HG02610 (cell line): ENCODE data around the gene ADRM1.

Experiments
- ATAC-seq: cut with Tn5 transposase; IDR thresholded peaks from one replicate; pipeline ENCODE4 v1.9.1; 2021; ENCODE audit warnings: mild to moderate bottlenecking, moderate library complexity; ENCODE audit not compliant: unreplicated experiment

ADRM1 gene

GRCh38 chr20:62334881-62335280, 32.1 kb downstream of the ADRM1 start:
- no peak for ATAC-seq

DNA sequence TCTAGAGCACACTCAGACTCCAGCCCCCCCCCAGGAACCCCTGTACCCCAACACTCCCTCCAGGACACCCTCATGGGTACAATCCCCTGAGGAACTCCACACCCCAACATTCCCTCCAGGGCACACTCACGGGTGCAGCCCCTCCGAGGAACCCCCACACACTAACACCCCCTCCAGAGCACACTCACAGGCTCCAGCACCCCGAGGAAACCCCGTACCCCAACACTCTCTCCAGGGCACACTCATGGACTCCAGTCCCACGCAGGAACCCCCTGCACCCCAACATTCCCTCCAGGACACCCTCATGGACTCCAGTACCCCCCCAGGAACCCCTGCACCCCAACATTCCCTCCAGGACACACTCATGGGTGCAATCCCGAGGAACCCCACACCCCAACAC, 32.7 kb downstream of the ADRM1 start:
- ATAC-seq = no peak

GRCh38 chr20:62336329-62336728, 33.5 kb downstream of the ADRM1 start:
- no peak for ATAC-seq

DNA sequence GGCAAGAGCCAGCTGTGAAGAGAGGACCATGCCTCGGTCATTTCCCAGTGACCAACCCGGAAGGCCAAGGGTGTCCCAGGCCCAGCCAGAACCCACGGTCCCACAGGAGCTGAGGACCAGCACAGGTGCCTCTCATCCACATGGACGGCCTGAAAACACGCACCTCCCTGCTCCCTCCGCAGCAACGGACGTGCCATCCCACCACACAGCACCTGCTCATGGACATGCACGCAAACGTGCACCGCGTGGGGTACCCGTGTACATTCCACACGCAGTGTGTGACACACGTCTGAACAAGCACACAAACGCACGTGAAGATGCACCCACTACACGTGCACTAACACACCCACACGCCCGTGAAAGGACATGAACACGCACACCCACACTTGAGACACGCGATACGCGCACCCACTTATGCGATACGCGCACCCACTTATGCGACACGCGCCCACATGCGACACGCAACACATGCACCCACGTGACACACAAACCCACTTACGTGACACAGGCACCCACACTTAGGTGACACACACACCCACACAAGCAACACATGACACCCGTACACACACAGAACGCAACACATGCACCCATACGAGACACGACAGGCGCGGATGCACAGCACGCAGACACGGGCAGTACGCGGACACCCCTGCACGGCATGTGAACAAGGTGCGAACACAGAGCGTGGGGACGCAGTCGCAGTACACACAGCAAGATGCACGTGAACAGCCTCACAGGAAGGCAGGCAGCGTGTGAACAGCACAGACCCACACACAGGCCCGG, 34.2 kb downstream of the ADRM1 start:
- ATAC-seq = no peak

DNA sequence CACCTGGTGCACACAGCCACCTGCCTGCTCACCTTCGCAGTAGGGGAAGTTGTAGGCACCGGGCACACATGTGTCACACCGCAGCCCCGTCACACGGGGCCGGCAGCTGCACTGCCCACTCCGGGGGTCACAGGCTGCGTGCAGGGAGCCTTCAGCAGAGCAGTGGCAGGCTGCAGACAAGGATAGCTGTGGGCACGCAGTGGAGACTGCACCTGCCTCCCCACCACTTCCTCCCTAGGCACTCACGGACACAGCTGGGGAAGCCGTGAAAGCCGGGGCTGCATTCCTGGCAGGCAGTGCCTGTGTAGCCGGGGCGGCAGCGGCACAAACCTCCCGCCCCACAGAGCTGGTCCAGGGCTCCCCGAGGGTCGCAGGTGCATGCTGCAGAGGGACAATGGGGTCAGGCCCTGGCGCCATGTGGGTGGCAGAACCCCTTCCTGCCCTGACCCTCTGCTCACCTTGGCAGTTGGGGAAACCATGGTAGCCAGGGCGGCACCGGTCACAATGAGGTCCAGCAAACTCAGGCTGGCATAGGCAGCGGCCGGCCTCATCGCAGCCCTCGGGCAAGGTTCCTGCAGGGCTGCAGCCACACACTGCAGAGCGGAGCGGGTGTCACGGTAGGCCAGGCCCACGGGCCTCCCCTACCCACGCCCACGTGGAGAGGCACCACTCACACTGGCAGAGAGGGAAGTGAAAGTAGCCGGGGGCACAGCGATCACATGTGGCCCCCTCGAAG, 34.9 kb downstream of the ADRM1 start:
- no peak for ATAC-seq

DNA sequence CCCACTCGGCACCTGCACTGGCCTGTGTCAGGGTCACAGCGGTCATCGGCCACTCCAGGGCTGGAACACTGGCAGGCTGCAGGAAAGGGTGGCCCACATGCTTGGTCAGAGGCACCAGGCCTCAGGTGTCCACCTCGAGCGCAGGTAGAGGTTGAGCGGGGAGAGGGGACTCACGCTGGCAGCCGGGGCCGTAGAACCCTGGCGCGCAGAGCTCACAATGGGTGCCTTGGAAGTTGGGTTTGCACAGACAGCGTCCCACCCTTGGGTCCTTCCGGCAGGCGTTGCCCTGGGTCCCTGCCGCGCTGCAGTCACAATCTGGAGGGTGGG, 35.5 kb downstream of the ADRM1 start:
- ATAC-seq = no peak

DNA sequence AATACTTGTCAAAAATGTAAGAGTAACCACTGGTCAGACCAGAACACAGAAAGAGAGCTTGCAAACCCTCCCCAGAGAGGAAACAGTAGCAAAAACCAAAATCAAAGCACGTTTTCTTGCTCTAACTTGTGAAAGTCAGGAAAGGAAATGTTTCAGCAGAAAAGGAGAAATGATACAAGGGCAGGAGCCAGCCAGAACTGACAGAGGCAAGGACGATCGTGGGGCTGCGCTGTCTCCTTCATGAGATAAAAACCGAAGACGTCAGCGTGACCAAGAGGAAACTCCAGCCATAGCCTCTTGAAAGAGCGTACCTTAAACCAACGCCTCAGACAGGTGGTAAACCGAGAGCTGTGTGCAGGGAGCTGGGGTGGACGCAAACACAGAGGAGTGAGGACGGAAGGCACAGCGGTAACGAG, 36.9 kb downstream of the ADRM1 start:
- ATAC-seq = peak; percentile 61

DNA sequence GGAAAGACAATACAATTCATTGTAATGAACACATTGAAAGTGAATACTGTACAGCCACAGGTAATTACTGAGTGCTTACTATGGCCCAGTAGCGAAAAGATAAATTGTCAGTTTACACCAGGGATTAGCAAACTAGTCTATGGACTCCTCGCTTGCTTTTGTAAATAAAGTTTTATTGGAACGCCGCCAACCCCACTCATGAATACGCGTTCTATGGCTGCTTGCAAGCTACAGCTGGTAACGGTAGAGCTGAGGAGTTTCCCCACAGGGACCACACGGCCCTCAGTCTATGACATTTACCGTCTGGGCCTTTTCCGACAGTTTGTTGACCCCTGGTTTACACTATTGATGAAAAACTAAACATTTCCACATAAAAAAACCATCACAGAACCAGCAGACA, 40.1 kb downstream of the ADRM1 start:
- ATAC-seq = no peak

DNA sequence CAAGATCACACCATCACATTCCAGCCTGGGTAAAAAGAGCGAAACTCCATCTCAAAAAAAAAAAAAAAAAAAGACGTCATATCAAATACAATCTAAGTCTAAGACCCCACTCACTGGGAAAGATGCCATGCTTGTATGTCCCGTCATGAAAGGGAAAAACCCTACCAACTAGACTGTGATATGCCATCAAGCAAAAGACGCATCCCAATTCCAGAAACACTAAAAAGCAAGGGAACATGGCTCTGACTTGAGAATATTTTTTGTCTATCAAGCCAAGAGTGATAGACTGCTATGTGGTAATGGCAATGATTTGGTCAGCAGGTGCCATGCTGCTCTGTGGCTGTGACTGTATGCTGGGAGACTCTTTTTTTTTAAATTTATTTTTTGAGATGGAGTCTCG, 41.3 kb downstream of the ADRM1 start:
- ATAC-seq = no peak

DNA sequence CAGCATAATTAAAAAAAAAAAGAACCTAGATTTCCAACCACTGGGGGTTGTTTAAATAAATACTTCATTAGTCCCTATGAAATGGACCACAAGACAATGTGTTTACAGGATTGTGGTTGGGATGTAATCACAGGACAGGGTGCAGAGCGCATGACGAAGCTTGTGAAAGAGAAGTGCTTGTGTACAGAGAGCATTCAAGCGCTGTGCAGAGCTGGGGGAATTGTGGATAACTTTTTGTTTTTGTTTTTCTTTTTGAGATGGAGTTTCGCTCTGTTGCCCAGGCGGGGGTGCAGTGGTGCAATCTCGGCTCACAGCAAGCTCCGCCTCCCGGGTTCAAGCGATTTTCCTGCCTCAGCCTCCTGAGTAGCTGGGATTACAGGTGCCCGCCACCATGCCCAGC, 42.0 kb downstream of the ADRM1 start:
- ATAC-seq = no peak

DNA sequence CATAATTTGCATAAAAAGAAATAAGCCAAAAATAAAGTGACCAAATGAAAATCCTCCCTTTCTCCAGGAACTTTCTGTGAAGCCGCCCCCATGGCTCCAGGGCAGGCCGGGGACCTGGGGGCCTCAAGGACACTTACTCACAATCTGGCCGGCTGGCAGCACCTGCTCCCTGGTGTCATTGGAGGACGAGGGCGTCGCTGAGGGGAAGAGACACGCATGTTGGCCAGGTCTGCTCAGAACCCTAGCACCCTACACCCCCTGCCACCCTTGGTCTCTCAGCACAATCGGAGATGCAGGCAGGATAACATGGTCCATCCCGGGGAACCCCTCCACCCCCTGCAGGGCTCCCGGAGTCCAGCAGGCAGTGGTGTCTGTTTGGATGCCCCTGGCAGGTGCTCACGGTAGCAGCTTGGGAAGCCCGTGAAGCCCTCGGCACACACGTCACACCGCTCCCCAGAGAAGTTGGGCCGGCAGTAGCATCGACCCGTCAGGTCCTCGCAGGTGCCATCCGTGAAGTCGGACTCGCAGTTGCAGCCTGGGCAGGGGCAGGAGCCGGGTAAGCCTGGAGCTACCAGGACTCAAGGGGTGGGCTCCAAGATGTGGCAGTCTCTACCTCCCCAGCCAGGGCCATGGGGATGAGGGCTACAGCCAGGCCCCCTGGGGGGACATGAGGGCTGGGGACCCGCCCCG, 43.0 kb downstream of the ADRM1 start:
- ATAC-seq = no peak

DNA sequence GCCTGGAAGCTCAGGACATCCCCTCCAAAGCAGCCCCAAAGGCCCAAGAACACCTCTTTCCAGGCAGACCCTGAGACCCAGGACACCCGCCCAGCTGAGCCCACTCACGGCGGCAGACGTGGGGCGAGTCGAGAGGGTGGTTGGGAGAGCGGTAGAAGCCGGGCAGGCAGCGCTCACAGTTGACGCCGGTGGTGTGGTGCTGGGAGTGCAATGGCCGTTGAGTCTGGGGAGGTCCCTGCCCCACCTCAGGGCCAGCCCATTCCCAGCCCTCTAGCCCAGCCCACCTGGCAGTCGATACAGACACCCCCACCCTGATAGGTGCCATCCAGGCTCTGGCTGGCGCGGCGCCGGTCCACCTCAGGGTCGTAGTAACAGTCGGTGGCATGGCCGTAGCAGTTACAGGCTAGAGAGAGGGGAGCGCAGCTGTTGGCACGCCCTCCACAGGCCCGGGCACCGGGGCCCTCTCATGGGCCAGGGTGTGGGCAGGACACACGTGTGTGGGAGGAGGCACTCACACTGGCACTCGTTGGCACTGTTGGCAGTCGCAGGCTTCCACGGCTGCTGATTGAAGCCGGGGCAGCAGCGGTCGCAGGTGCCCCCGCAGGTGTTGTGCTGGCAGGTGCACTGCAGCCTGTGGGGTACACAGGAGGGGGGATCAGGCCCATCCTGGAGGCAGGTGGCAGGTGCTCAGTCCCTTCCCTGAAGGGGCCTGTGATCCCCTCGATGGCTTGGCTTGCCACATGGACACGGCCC, 43.8 kb downstream of the ADRM1 start:
- no peak for ATAC-seq

GRCh38 chr20:62347151-62347404, 44.3 kb downstream of the ADRM1 start:
- ATAC-seq = no peak

DNA sequence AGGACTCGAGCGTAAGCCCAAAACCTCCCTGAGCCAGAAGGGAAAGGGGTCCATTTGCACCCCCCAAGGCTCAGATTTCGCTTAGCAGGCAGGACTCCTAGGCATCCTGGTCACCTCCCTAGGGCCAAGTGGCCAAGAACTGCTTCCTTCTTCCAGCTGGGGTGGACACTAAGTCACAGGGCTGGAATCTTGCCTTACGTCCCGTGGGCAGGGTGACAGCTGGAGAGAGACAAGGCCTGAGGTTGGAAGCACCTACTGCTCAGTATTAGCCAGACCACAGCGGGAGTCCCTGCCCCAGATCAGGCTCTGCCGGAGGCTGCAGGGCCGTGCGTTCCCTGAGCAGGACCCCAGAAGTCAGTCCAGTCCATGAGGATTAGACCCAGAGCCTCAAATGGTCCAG, 44.6 kb downstream of the ADRM1 start:
- no peak for ATAC-seq

DNA sequence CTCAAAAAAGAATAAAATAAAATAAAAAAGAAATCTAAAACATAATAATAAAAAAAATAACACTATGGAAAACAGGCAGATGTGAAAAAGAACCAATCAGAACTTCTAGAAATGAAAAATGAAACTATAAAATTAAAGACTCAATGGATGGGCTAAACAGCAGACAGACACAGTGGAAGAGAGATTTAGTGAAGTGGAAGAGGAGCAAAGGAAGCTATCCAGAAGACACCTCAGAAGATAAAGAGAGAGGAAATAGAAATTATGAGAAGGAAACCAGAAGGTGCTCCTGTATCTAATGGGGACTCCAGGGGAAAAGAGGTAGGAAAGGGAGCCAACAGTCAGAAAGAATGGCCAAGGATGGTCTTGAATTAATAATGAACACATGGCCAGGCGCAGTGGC, 45.8 kb downstream of the ADRM1 start:
- no peak for ATAC-seq

GRCh38 chr20:62349556-62350097, 46.8 kb downstream of the ADRM1 start:
- no peak for ATAC-seq

DNA sequence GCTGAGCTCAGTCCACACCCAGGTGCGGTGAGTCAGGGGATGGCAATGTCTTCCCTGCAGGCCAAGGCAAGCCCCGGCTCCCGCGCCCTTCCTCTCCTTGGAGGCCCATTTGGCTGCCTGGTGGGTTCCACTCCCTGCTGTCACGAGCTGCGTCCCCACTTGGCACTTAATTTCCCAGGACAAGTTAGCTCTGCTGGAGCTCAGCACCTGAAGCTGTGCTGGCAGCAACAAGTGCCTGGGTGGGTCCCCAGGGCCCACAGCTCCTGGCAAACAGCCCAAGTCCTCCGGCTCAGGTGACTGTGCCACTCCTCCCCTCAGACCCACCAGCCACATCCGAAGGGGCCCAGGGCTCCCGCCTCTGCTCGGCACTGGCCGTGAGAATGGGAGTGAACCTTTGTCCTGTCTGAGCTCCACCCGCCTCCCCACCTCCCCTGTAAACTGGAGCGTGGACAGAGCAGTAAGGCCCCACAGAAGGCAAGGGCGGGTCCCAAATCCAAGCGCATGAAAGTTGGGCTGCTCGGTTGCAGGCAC, 47.4 kb downstream of the ADRM1 start:
- no peak for ATAC-seq

GRCh38 chr20:62350629-62351422, 48.0 kb downstream of the ADRM1 start:
- no peak for ATAC-seq

DNA sequence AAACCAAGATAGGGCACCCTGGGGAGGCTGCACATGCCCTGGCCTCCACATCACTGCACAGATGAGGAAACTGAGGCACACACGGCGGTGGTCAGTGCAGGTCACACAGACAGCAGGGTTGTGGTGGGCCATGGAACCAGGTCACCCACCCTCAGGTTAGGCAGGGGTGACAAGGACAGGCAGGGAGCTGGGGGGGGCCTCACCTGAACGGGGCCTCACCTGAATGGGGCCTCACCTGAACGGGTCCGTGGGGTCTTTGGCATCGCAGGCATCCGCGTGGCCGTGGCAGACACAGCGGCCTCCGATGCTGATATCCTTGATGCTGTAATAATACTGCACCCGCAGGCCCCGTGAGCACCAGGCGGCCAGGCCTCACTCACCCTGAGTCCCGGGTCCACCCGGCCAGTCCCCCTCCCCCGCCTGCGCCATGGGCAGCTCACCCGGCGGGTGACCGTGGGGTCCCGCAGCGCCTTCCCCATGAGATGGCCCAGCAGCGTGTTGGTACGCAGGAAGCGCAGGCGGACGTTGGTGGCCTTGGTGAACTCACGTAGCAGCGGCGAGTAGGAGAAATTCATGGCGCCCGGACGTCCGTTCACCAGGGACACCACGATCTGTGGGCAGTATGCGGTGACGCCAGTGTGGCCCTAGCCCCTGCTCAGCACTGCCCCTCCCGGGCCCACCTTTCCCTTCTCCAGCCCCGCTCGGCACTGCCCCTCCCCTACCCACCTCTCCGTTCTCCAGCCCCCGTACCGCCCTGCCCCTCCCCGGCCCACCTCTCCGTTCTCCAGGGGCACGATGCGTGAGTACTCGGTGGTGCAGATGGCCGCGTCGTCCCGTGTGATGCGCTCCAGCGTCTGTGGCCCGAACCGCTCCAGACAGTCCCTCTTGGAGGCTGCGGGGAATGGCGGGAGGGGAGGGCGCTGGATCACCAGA, 48.9 kb downstream of the ADRM1 start:
- no peak for ATAC-seq
